Activated naive CD8-positive, alpha-beta T cell treated with anti-CD3 and anti-CD28 coated beads, Interleukin-2, amount 50 U/mL, for 24 hours (primary cell): Measurements from ENCODE around the gene ALG11.
A peak's percentile ranks its signal among the peaks of the same experiment; 100 is the strongest.
"Not testable (repeated sequence)": the region's sequence is repeated elsewhere in the genome, so short reads cannot be mapped to it uniquely, and the experiment has no call there.

ENCODE experiments used
- ATAC-seq: fragments of 150-1000 bp; cut with Tn5 transposase; one replicate; pipeline ENCODE4 v1.10.0; 2021
- DNase-seq: peaks from one replicate; pipeline ENCODE4 v3.0.0; 2021
- H3K27ac Mint-ChIP-seq: one replicate; pipeline ENCODE4 v1.8.0; 2021; ENCODE audit warnings: mild to moderate bottlenecking, mixed read lengths
- H3K27me3 Mint-ChIP-seq: one replicate; pipeline ENCODE4 v1.8.0; 2021; ENCODE audit warnings: mixed read lengths
- H3K36me3 Mint-ChIP-seq: one replicate; pipeline ENCODE4 v1.8.0; 2021; ENCODE audit warnings: low read depth, mixed read lengths
- H3K4me1 Mint-ChIP-seq: one replicate; pipeline ENCODE4 v1.8.0; 2021; ENCODE audit warnings: mixed read lengths
- H3K4me3 Mint-ChIP-seq: one replicate; pipeline ENCODE4 v1.8.0; 2021; ENCODE audit warnings: mild to moderate bottlenecking, moderate library complexity, mixed read lengths
- H3K9me3 Mint-ChIP-seq: one replicate; pipeline ENCODE4 v1.8.0; 2021; ENCODE audit warnings: mixed read lengths

ALG11 gene

GRCh38 chr13:52011632-52012511 lies at the start of gene ALG11:
Gene ALG11, plus strand, starts transcription at chr13:52012398. Its CDS starts 21 bp downstream, at chr13:52012419.
- Mint-ChIP-seq H3K4me3 (peak within 1 kb of the TSS; percentile 99), H3K36me3 (peaks cover 9% of the 10 kb centered on the region), H3K9me3 (no peaks in the 10 kb centered on the region), H3K27me3 (peaks cover 23% of the 10 kb centered on the region), H3K27ac (peak within 1 kb of the TSS; percentile 92), H3K4me1 (peaks cover 18% of the 10 kb centered on the region)
- DNase-seq (peak; percentile 99), ATAC-seq (peak; percentile 98)

GRCh38 chr13:51966186-51966585 lies 46.0 kb upstream of the ALG11 start:
- no peaks in the 10 kb centered on the region for H3K27me3 Mint-ChIP-seq
- H3K9me3 Mint-ChIP-seq, result no peaks in the 10 kb centered on the region
- no peaks in the 10 kb centered on the region for H3K36me3 Mint-ChIP-seq
- H3K4me1 Mint-ChIP-seq, result peaks cover 23% of the 10 kb centered on the region
- ATAC-seq (no peak), DNase-seq (no peak)
- H3K4me3 Mint-ChIP-seq, result no peak overlapping the region
- no peak overlapping the region for H3K27ac Mint-ChIP-seq

GRCh38 chr13:51967482-51968446 lies 44.4 kb upstream of the ALG11 start:
- Mint-ChIP-seq H3K4me3 (no peak overlapping the region), H3K36me3 (no peaks in the 10 kb centered on the region), H3K27me3 (no peaks in the 10 kb centered on the region), H3K4me1 (peaks cover 23% of the 10 kb centered on the region), H3K27ac (no peak overlapping the region), H3K9me3 (no peaks in the 10 kb centered on the region)
- ATAC-seq (no peak), DNase-seq (no peak)

GRCh38 chr13:51970349-51970748 lies 41.8 kb upstream of the ALG11 start:
- no peaks in the 10 kb centered on the region for H3K9me3 Mint-ChIP-seq
- H3K4me3 Mint-ChIP-seq, result no peak overlapping the region
- ATAC-seq (no peak), DNase-seq (no peak)
- no peaks in the 10 kb centered on the region for H3K27me3 Mint-ChIP-seq
- H3K36me3 Mint-ChIP-seq, result no peaks in the 10 kb centered on the region
- H3K4me1 Mint-ChIP-seq, result peaks cover 23% of the 10 kb centered on the region
- H3K27ac Mint-ChIP-seq, result no peak overlapping the region

GRCh38 chr13:51971520-51972426 lies 40.4 kb upstream of the ALG11 start:
- DNase-seq, result no peak

GRCh38 chr13:51974482-51974881 lies 37.7 kb upstream of the ALG11 start:
- peaks cover 9% of the 10 kb centered on the region for H3K4me1 Mint-ChIP-seq
- H3K9me3 Mint-ChIP-seq, result no peaks in the 10 kb centered on the region
- ATAC-seq (no peak), DNase-seq (no peak)
- H3K4me3 Mint-ChIP-seq, result no peak overlapping the region
- no peaks in the 10 kb centered on the region for H3K27me3 Mint-ChIP-seq
- H3K36me3 Mint-ChIP-seq, result no peaks in the 10 kb centered on the region
- H3K27ac Mint-ChIP-seq, result no peak overlapping the region

More at GRCh38 chr13:51971520-51972426, 40.4 kb upstream of the ALG11 start:
- ATAC-seq, result no peak
- Mint-ChIP-seq H3K4me1 (peaks cover 20% of the 10 kb centered on the region), H3K9me3 (no peaks in the 10 kb centered on the region), H3K27ac (no peak overlapping the region), H3K4me3 (no peak overlapping the region), H3K27me3 (no peaks in the 10 kb centered on the region), H3K36me3 (no peaks in the 10 kb centered on the region)

- Mint-ChIP-seq H3K27me3 (no peaks in the 10 kb centered on the region), H3K4me1 (no peaks in the 10 kb centered on the region), H3K36me3 (no peaks in the 10 kb centered on the region), H3K27ac (no peak overlapping the region), H3K9me3 (no peaks in the 10 kb centered on the region), H3K4me3 (no peak overlapping the region)
- DNase-seq (no peak), ATAC-seq (peak; percentile 72)
These were observed 35.8 kb upstream of the ALG11 start for GRCh38 chr13:51976423-51976822.

GRCh38 chr13:51976890-51977289 lies 35.3 kb upstream of the ALG11 start:
- Mint-ChIP-seq H3K27ac (no peak overlapping the region), H3K4me1 (no peaks in the 10 kb centered on the region), H3K9me3 (no peaks in the 10 kb centered on the region), H3K27me3 (no peaks in the 10 kb centered on the region), H3K4me3 (no peak overlapping the region), H3K36me3 (no peaks in the 10 kb centered on the region)
- ATAC-seq (no peak), DNase-seq (no peak)

GRCh38 chr13:51977625-51978024 lies 34.6 kb upstream of the ALG11 start:
- no peak overlapping the region for H3K4me3 Mint-ChIP-seq
- ATAC-seq (no peak), DNase-seq (no peak)
- H3K4me1 Mint-ChIP-seq, result no peaks in the 10 kb centered on the region
- no peaks in the 10 kb centered on the region for H3K27me3 Mint-ChIP-seq
- no peaks in the 10 kb centered on the region for H3K36me3 Mint-ChIP-seq
- no peaks in the 10 kb centered on the region for H3K9me3 Mint-ChIP-seq
- no peak overlapping the region for H3K27ac Mint-ChIP-seq

- H3K27ac Mint-ChIP-seq, result no peak overlapping the region
- ATAC-seq (no peak), DNase-seq (no peak)
- no peaks in the 10 kb centered on the region for H3K36me3 Mint-ChIP-seq
- peaks cover under 1% of the 10 kb centered on the region for H3K9me3 Mint-ChIP-seq
- no peak overlapping the region for H3K4me3 Mint-ChIP-seq
- no peaks in the 10 kb centered on the region for H3K27me3 Mint-ChIP-seq
- no peaks in the 10 kb centered on the region for H3K4me1 Mint-ChIP-seq
These were observed 33.2 kb upstream of the ALG11 start for GRCh38 chr13:51978796-51979556.

- Mint-ChIP-seq H3K9me3 (peaks cover 5% of the 10 kb centered on the region), H3K27me3 (peaks cover 2% of the 10 kb centered on the region)
These were observed 31.3 kb upstream of the ALG11 start for GRCh38 chr13:51980908-51981307.

GRCh38 chr13:51981355-51981754 lies 30.8 kb upstream of the ALG11 start:
- H3K9me3 Mint-ChIP-seq, result peaks cover 5% of the 10 kb centered on the region
- H3K36me3 Mint-ChIP-seq, result no peaks in the 10 kb centered on the region
- peaks cover 2% of the 10 kb centered on the region for H3K27me3 Mint-ChIP-seq
- no peak overlapping the region for H3K27ac Mint-ChIP-seq
- DNase-seq, result no peak
- no peak overlapping the region for H3K4me3 Mint-ChIP-seq
- no peak for ATAC-seq
- no peaks in the 10 kb centered on the region for H3K4me1 Mint-ChIP-seq

More at GRCh38 chr13:51980908-51981307, 31.3 kb upstream of the ALG11 start:
- DNase-seq, result no peak
- H3K27ac Mint-ChIP-seq, result no peak overlapping the region
- H3K4me1 Mint-ChIP-seq, result no peaks in the 10 kb centered on the region
- no peak for ATAC-seq
- H3K4me3 Mint-ChIP-seq, result no peak overlapping the region
- no peaks in the 10 kb centered on the region for H3K36me3 Mint-ChIP-seq

GRCh38 chr13:51983292-51983691 lies 28.9 kb upstream of the ALG11 start:
- H3K4me3 Mint-ChIP-seq, H3K27me3 Mint-ChIP-seq, H3K27ac Mint-ChIP-seq, DNase-seq, H3K36me3 Mint-ChIP-seq, ATAC-seq, H3K4me1 Mint-ChIP-seq, H3K9me3 Mint-ChIP-seq: not testable (repeated sequence)
